Loucy (cell line): ENCODE data around the gene TCF19.
A peak's percentile ranks its signal among the peaks of the same experiment; 100 is the strongest.
"Not testable (repeated sequence)": the region's sequence is repeated elsewhere in the genome, so short reads cannot be mapped to it uniquely, and the experiment has no call there.

Experiments
- H2AFZ ChIP-seq: fragments of 200-600 bp; sonication (generic); 2 replicates; pipeline ENCODE4 v1.6.0; 2016; ENCODE audit warnings: antibody characterized with exemption, mild to moderate bottlenecking, low read length, moderate library complexity
- H3F3A ChIP-seq: fragments of 200-600 bp; 2 replicates; pipeline ENCODE4 v1.6.0; 2016; ENCODE audit warnings: antibody characterized with exemption, low read depth, mild to moderate bottlenecking
- H3K27me3 ChIP-seq: fragments of 200-600 bp; sonication (generic); 2 replicates; pipeline ENCODE4 v1.6.1; 2014; ENCODE audit warnings: low read length, mild to moderate bottlenecking; ENCODE audit not compliant: insufficient read depth, poor library complexity, severe bottlenecking
- H3K36me3 ChIP-seq: fragments of 200-600 bp; sonication (generic); 2 replicates; pipeline ENCODE4 v1.6.1; 2016; ENCODE audit warnings: low read length; ENCODE audit not compliant: insufficient read depth
- H3K4me1 ChIP-seq: fragments of 200-600 bp; sonication (generic); 2 replicates; pipeline ENCODE4 v1.5.1; 2014; ENCODE audit warnings: low read length, mild to moderate bottlenecking; ENCODE audit not compliant: insufficient read depth, poor library complexity, severe bottlenecking
- H3K4me2 ChIP-seq: fragments of 200-600 bp; sonication (generic); 2 replicates; pipeline ENCODE4 v1.6.0; 2014; ENCODE audit warnings: antibody characterized with exemption, low read length, low read depth, mild to moderate bottlenecking; ENCODE audit not compliant: poor library complexity, severe bottlenecking
- H3K4me3 ChIP-seq: fragments of 200-600 bp; sonication (generic); 2 replicates; pipeline ENCODE4 v1.5.1; 2014; ENCODE audit warnings: low read length, mild to moderate bottlenecking, mixed read lengths; ENCODE audit not compliant: poor library complexity, severe bottlenecking
- H3K79me2 ChIP-seq: fragments of 200-600 bp; sonication (generic); 2 replicates; pipeline ENCODE4 v1.6.1; 2014; ENCODE audit warnings: low read length; ENCODE audit not compliant: insufficient read depth
- H3K9ac ChIP-seq: fragments of 200-600 bp; sonication (generic); 2 replicates; pipeline ENCODE4 v1.6.0; 2014; ENCODE audit warnings: mild to moderate bottlenecking, low read depth, low read length, moderate library complexity; ENCODE audit not compliant: poor library complexity, severe bottlenecking
- H3K9me2 ChIP-seq: fragments of 200-600 bp; sonication (generic); replicated peaks from 2 replicates; pipeline ENCODE4 v1.6.1; 2016; ENCODE audit warnings: low read depth, low read length, mixed read lengths
- H3K9me3 ChIP-seq: fragments of 200-600 bp; sonication (generic); 2 replicates; pipeline ENCODE4 v1.6.1; 2014; ENCODE audit warnings: mild to moderate bottlenecking, antibody characterized with exemption, low read length, low read depth; ENCODE audit not compliant: insufficient read depth
- H4K20me1 ChIP-seq: fragments of 200-600 bp; sonication (generic); 2 replicates; pipeline ENCODE4 v1.6.0; 2014; ENCODE audit warnings: antibody characterized with exemption, low read length, mild to moderate bottlenecking; ENCODE audit not compliant: insufficient read depth, poor library complexity, severe bottlenecking
- EZH2phosphoT487 ChIP-seq: fragments of 200-600 bp; IDR thresholded peaks from 2 replicates; pipeline ENCODE4 v1.6.1; 2018; ENCODE audit warnings: antibody characterized with exemption, mild to moderate bottlenecking, moderate library complexity, borderline replicate concordance
- TF ChIP-seq, protein P1 (sequence below): fragments of 200-600 bp; sonication (generic); conservative IDR thresholded peaks from 2 replicates; pipeline ENCODE4 v1.5.1; 2014; ENCODE audit warnings: mild to moderate bottlenecking, antibody characterized with exemption, low read length

TCF19 gene

GRCh38 chr6:31179896-31180295, 21.5 kb downstream of the TCF19 start:
- H2AFZ ChIP-seq, result no peak overlapping the region
- H3K27me3 ChIP-seq, result no peaks in the 10 kb centered on the region
- H3K4me1 ChIP-seq, result no peaks in the 10 kb centered on the region
- no peak for TF ChIP-seq EZH2phosphoT487
- TF ChIP-seq, protein P1, sequence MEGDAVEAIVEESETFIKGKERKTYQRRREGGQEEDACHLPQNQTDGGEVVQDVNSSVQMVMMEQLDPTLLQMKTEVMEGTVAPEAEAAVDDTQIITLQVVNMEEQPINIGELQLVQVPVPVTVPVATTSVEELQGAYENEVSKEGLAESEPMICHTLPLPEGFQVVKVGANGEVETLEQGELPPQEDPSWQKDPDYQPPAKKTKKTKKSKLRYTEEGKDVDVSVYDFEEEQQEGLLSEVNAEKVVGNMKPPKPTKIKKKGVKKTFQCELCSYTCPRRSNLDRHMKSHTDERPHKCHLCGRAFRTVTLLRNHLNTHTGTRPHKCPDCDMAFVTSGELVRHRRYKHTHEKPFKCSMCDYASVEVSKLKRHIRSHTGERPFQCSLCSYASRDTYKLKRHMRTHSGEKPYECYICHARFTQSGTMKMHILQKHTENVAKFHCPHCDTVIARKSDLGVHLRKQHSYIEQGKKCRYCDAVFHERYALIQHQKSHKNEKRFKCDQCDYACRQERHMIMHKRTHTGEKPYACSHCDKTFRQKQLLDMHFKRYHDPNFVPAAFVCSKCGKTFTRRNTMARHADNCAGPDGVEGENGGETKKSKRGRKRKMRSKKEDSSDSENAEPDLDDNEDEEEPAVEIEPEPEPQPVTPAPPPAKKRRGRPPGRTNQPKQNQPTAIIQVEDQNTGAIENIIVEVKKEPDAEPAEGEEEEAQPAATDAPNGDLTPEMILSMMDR, result no peak
- no peaks in the 10 kb centered on the region for H3K9me3 ChIP-seq
- H3K36me3 ChIP-seq, result no peaks in the 10 kb centered on the region
- H3F3A ChIP-seq, result no peaks in the 10 kb centered on the region
- H3K79me2 ChIP-seq, result peaks cover 3% of the 10 kb centered on the region; the same call in 1 of the 2 replicates
- H3K4me3 ChIP-seq, result peak overlapping the region; percentile 75
- no peaks in the 10 kb centered on the region for H3K9me2 ChIP-seq
- H3K9ac ChIP-seq, result peak overlapping the region; percentile 65
- H4K20me1 ChIP-seq, result no peaks in the 10 kb centered on the region
- peak overlapping the region; percentile 60 for H3K4me2 ChIP-seq

GRCh38 chr6:31180500-31180899, 22.1 kb downstream of the TCF19 start:
- no peaks in the 10 kb centered on the region for H4K20me1 ChIP-seq
- no peaks in the 10 kb centered on the region for H3K9me3 ChIP-seq
- H3K9ac ChIP-seq, result peak overlapping the region; percentile 65
- no peaks in the 10 kb centered on the region for H3K9me2 ChIP-seq
- peak overlapping the region; percentile 75 for H3K4me3 ChIP-seq
- H2AFZ ChIP-seq, result peak overlapping the region; percentile 43; the same call in 1 of the 2 replicates
- TF ChIP-seq, protein P1, result no peak
- no peak for TF ChIP-seq EZH2phosphoT487
- no peaks in the 10 kb centered on the region for H3K4me1 ChIP-seq
- H3K36me3 ChIP-seq, result no peaks in the 10 kb centered on the region
- H3K79me2 ChIP-seq, result peaks cover 3% of the 10 kb centered on the region; the same call in 1 of the 2 replicates
- H3K27me3 ChIP-seq, result no peaks in the 10 kb centered on the region
- peak overlapping the region; percentile 60 for H3K4me2 ChIP-seq
- no peaks in the 10 kb centered on the region for H3F3A ChIP-seq

GRCh38 chr6:31183287-31183686, 24.9 kb downstream of the TCF19 start:
- not testable (repeated sequence) for H3K4me2 ChIP-seq, H3K36me3 ChIP-seq, H2AFZ ChIP-seq, H3K4me1 ChIP-seq, H3F3A ChIP-seq, H3K9me3 ChIP-seq, H3K9me2 ChIP-seq, H3K79me2 ChIP-seq, H3K4me3 ChIP-seq, H4K20me1 ChIP-seq, H3K27me3 ChIP-seq, H3K9ac ChIP-seq

- not testable (repeated sequence) for H4K20me1 ChIP-seq, H3K27me3 ChIP-seq, H3K4me1 ChIP-seq, H3K36me3 ChIP-seq, H3K79me2 ChIP-seq, H3K9ac ChIP-seq, H2AFZ ChIP-seq, H3K9me3 ChIP-seq, H3K9me2 ChIP-seq, H3F3A ChIP-seq, H3K4me3 ChIP-seq, H3K4me2 ChIP-seq
These were observed 25.5 kb downstream of the TCF19 start for GRCh38 chr6:31183859-31184258.

DNA sequence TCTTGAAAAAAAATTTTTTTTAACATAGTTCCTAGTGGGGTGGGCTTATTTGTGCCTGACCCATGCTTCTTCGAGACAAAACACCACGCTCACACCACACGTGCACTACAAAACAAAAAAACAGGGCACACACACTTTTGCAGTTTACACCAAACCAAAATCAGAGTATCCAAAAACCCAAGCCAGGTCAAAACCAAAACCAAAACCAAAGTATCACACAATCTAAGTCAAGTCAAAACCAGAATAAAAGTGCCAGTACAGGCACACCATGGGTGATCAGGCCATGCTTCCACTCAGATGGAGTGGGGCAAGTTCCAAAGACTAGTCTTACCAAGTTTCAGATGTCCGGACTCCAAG, 27.3 kb downstream of the TCF19 start:
- not testable (repeated sequence) for H3K9me2 ChIP-seq, H3K27me3 ChIP-seq, H3K9me3 ChIP-seq, H3K4me3 ChIP-seq, H3K4me1 ChIP-seq, H3F3A ChIP-seq, H4K20me1 ChIP-seq, H2AFZ ChIP-seq, H3K79me2 ChIP-seq, H3K4me2 ChIP-seq, H3K36me3 ChIP-seq, H3K9ac ChIP-seq
